Esophagus muscularis mucosa (tissue), 4 donors: Measurements from ENCODE around the gene TTLL3.

Experiments
- CTCF ChIP-seq, 3 experiments: fragments of 200-600 bp in 2 of 3; fragments of 450-650 bp in 1 of 3; sonication (generic) in 2 of 3; IDR thresholded peaks; one replicate each; pipeline ENCODE4 v1.5.1; 2017 to 2019; ENCODE audit warnings: antibody characterized with exemption in 3 of 3, mild to moderate bottlenecking in 2 of 3, moderate library complexity in 1 of 3
- EP300 ChIP-seq: sonication (generic); formaldehyde crosslinking; IDR thresholded peaks from one replicate; pipeline ENCODE4 v1.6.1; 2017; ENCODE audit warnings: antibody characterized with exemption
- POLR2A ChIP-seq: fragments of 450-650 bp; IDR thresholded peaks from one replicate; pipeline ENCODE4 v1.6.1; 2017; ENCODE audit warnings: antibody characterized with exemption, moderate library complexity, mild to moderate bottlenecking, low read depth
- POLR2AphosphoS5 ChIP-seq, 2 donors: sonication (generic); formaldehyde crosslinking; IDR thresholded peaks; one replicate each; pipeline ENCODE4 v1.6.1; 2017; ENCODE audit warnings: antibody characterized with exemption in 2 of 2

- TF ChIP-seq EP300 (no peak), CTCF (IDR thresholded peaks at IDR 0.05) (no peak), POLR2A (no peak), POLR2AphosphoS5 (IDR thresholded peaks at IDR 0.05) (no peak)
These were observed 33.0 kb upstream of the TTLL3 start for GRCh38 chr3:9776896-9777693.
